Omental fat pad (tissue), 4 donors: ENCODE results near the gene PTPRD. TPM values are rescaled to one million over a fixed set of nuclear protein-coding genes. Genes with fewer than 3 reads are reported as not detected.

Experiments
- ATAC-seq: fragments of 150-250 bp; one replicate; pipeline ENCODE4 v1.9.1; 2016; ENCODE audit warnings: mild to moderate bottlenecking, moderate library complexity; ENCODE audit not compliant: low FRiP score
- DNase-seq: peaks from one replicate; pipeline ENCODE4 v3.0.0-alpha.2; 2019; ENCODE audit warnings: low spot score
- total RNA-seq, 4 donors: library from RNA; depleted of rRNA; stranded (reverse); fragments of >200 nt; gene quantifications; one replicate each; pipeline ENCODE4 v1.1.0, GENCODE V29; 2016
- TF ChIP-seq, protein P1 (sequence below), 3 donors: fragments of 450-650 bp; IDR thresholded peaks; one replicate each; pipeline ENCODE4 v1.5.1; 2016 to 2017; ENCODE audit warnings: antibody characterized with exemption in 3 of 3, mild to moderate bottlenecking in 3 of 3, moderate library complexity in 2 of 3

The PTPRD gene
- total RNA-seq, 4 donors from 2014 or later: 3.5 to 34.2 (median 11.2) TPM

DNA sequence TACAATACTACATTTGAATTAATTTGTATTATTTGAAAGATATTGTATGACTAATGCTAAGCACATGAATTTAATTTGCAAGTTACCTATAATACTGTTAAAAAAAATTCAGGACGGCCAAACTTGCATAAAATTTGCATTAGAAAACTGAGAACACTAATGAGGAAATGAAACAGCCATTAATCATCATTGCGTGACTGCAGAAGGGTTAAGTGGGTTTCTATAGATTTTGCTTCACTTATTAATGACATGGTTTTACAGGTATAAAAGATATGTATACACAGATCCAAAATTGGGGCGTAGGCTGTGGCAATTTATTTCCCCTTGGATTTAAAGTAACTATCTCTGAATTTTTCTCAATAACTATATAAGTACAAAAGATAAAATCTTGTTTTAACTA is 882.6 kb downstream of the PTPRD start:
- DNase-seq (no peak), ATAC-seq (no peak)
- TF ChIP-seq, protein P1, sequence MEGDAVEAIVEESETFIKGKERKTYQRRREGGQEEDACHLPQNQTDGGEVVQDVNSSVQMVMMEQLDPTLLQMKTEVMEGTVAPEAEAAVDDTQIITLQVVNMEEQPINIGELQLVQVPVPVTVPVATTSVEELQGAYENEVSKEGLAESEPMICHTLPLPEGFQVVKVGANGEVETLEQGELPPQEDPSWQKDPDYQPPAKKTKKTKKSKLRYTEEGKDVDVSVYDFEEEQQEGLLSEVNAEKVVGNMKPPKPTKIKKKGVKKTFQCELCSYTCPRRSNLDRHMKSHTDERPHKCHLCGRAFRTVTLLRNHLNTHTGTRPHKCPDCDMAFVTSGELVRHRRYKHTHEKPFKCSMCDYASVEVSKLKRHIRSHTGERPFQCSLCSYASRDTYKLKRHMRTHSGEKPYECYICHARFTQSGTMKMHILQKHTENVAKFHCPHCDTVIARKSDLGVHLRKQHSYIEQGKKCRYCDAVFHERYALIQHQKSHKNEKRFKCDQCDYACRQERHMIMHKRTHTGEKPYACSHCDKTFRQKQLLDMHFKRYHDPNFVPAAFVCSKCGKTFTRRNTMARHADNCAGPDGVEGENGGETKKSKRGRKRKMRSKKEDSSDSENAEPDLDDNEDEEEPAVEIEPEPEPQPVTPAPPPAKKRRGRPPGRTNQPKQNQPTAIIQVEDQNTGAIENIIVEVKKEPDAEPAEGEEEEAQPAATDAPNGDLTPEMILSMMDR (IDR thresholded peaks at IDR 0.05): no peak

DNA sequence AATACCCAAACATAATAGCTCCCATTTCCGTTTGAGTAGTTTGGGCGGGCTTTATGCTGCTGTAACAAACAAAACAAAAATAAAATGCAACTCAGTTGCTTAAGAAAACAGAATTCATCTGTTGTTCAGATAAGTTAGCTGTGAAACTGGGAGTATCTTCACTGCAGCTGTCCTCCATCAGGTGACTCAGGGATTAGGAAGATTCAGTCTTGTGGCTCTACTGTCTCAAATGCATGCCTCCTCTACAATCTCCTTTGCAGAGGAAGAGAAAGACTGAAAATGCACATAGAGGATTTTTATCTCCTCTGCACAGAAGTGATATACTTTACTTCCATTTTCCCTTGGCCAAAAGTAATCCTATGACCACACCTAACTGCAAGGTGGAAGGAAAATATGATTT is 883.7 kb downstream of the PTPRD start:
- ATAC-seq: no peak

DNA sequence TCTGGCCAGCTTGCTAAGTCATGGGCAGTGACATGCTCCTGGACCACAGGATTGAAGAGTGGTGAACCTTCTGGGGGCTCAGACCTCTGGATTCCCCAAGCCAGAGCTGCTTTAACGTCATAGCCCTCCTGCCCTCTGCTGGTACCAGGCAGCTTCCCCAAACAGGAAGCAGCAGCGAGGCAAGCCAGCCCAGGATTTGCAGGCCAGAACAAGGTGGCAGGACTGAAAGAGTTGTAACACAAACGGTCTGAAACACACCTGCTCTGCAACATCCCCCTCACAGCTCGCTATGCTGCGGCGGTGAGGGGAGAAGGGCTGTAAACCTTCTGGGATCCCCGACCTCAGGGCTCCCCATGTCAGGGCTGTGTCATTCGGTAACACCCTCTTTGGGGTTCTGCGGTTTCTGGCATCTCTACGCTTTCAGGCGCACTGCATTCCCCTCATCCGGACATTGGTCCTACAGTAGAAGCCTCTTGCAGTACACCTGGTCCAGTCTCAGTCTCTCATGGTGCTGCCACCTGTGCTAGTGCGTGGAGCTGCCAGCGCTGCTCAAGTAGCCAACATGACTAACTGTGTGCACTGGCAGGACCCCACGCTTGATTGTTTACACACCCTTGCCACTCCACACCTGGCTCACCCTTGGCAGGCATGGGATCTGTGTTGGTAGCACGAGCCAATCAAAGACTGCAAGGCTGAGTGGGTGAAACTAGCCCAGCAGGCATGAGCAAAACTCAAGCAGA is 893.3 kb downstream of the PTPRD start:
- TF ChIP-seq, protein P1 (IDR thresholded peaks at IDR 0.05): no peak
- ATAC-seq: no peak
- no peak for DNase-seq

More for the DNA sequence above, 883.7 kb downstream of the PTPRD start:
- TF ChIP-seq, protein P1 (IDR thresholded peaks at IDR 0.05): no peak
- DNase-seq: no peak

DNA sequence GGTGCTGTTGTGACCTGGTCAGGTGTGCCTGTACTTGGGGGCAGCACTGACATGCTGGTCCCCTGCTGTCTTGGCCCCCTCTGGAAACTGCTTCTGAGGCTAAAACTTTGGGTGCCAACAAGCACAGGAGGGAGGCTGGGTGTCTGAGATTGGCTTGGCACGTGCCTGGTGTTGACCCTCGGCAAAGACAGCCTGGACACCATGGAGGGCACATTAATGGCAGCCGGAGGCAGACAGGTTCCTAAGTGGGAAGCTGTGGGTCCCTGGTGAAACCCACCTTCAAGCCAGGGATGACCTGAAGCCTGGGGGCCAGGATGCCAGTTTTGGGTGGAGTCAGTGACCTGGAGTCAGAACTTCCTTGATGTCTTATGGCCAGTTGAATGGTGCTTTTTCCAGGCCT is 894.1 kb downstream of the PTPRD start:
- DNase-seq (no peak), ATAC-seq (no peak)
- TF ChIP-seq, protein P1 (IDR thresholded peaks at IDR 0.05): no peak

DNA sequence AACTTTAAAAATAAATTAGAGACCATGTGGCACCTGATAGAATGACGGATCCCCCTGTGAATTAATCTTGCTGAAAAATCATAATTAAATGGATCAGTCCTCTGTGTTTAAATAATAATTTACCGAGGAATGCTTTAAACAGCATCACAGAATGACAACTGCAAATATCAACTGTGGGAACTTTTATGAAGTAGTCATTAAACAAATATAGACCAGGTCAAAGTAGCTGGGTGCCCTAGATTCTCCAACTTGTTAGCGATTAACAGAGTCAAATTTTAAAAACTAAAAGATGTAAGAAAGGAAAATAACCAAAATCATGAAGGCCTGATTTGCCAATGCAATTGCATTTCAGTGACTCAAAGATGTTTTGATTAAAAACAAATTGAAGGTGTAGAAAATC is 933.4 kb downstream of the PTPRD start:
- TF ChIP-seq, protein P1 (IDR thresholded peaks at IDR 0.05): no peak
- DNase-seq (no peak), ATAC-seq (no peak)

DNA sequence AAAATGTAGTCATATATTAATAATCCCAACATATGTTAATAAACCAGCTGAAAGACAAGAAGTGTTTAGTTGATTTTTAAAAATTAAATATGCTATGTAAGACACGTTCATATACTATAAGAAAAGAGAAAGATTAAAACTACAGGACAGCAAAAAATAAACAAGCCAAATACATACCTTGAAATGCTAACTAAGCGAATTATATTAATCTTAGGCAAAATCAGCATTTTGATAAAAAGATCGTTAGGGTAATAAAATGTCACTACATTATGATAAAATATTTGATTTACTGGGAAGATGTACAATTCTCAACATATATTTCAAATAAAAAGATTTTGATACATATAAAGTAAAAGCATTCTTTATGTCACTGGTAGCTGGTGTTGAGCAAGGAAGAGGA is 938.3 kb downstream of the PTPRD start:
- no peak for ATAC-seq
- TF ChIP-seq, protein P1 (IDR thresholded peaks at IDR 0.05): no peak
- no peak for DNase-seq

DNA sequence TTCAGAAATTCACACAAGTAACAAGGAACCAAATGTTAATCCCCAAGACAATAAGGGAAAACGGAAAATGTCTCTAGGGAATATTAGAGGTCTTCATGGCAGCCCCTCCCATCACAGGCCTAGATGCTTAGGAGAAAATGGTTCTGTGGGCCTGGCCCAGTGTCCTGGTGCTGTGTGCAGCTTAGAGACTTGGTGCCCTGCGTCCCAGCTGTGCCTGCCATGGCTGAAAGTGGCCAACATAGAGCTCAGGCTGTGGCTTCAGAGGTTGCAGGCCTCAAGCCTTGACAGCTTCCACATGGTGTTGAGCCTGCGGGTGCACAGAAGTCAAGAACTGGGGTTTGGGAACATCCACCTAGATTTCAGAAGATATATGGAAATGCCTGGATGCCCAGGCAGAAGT is 942.3 kb downstream of the PTPRD start:
- no peak for DNase-seq
- ATAC-seq: no peak
- TF ChIP-seq, protein P1 (IDR thresholded peaks at IDR 0.05): no peak
